ENCODE measurements around the gene TMEM9. TPM values are rescaled to one million over a fixed set of nuclear protein-coding genes. Genes with fewer than 3 reads are reported as not detected.

Gene TMEM9
- total RNA-seq, 1 experiment from 2014 or later = 50.2 TPM

DNA sequence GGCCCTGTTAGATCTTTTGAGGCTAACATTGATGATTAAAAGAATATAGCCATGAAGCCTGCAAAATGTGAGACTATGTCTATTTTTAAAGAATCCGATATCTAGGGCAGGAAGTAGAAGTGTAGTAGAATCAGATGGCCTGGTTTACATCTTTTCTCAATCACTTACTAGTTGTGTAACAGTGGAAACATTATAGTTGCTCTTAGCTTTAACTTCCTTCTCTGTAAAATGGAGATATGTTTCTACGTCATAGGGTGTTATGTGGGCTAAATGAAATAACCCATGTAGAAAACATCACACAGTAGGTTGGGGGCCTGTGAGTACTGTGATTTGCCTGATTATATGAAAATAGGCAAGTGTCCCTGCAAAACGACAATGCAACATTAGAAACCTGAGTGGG, 31.9 kb upstream of the TMEM9 start:
- no TSS peak for BruUV-seq (replicated peaks)
- H3K4me3 ChIP-seq (ENCODE audit: low read depth in 2 of 2, low read length in 2 of 2) = no peak overlapping the region

DNA sequence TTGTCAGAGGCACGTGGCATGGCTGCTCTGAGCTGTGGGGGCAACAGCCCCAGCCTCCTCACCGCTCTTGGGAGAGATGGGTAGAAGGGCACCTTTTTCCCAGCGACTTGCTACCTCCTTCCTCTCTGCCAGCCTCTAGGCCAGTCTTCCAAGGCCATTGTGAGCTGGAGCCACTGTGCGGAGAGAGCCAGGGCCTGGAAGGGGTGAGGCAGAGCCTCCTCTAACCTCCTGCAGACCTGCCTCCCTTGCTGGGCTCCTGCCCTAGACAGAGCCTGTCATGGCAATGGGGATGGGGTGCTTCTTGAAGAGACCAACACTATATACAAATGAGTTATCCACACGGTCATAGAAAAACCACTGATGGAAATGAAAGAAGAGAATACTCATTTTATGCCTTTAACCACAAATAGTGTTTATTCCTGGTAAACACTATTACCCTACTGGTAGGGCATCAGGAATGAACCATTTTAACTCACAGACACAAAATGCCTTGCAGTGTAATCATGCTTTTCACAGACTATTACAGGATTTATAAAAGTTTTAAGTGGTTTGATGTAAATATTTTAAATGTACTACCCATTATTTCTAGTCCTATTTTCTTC, 31.4 kb upstream of the TMEM9 start:
- no TSS peak for BruUV-seq (replicated peaks)
- intact Hi-C loops (cut with micrococcal nuclease; ENCODE audit: unreplicated experiment) (no loop called here), in situ Hi-C loops (cut with HindIII; ENCODE audit: low pct_unique_long_range_greater_than_20kb, low sequenced_read_pairs) (no loop called here)
- Histone ChIP-seq H3K27me3 (ENCODE audit: control insufficient read depth, insufficient read depth, low read length) (peaks cover 14% of the 10 kb centered on the region), H3K9me3 (ENCODE audit: control insufficient read depth, insufficient read depth, low read depth, low read length) (no peaks in the 10 kb centered on the region), H3K4me3 (ENCODE audit: low read depth in 2 of 2, low read length in 2 of 2) (no peak overlapping the region), H3K36me3 (ENCODE audit: control insufficient read depth, insufficient read depth, low read length) (no peaks in the 10 kb centered on the region), H3K27ac (ENCODE audit: low read length) (no peak overlapping the region), H3K4me1 (ENCODE audit: control insufficient read depth, insufficient read depth, low read length) (no peaks in the 10 kb centered on the region)
- TF ChIP-seq, protein P1, sequence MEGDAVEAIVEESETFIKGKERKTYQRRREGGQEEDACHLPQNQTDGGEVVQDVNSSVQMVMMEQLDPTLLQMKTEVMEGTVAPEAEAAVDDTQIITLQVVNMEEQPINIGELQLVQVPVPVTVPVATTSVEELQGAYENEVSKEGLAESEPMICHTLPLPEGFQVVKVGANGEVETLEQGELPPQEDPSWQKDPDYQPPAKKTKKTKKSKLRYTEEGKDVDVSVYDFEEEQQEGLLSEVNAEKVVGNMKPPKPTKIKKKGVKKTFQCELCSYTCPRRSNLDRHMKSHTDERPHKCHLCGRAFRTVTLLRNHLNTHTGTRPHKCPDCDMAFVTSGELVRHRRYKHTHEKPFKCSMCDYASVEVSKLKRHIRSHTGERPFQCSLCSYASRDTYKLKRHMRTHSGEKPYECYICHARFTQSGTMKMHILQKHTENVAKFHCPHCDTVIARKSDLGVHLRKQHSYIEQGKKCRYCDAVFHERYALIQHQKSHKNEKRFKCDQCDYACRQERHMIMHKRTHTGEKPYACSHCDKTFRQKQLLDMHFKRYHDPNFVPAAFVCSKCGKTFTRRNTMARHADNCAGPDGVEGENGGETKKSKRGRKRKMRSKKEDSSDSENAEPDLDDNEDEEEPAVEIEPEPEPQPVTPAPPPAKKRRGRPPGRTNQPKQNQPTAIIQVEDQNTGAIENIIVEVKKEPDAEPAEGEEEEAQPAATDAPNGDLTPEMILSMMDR (IDR thresholded peaks at IDR 0.05) = no peak
- ChIA-PET POLR2A (no interaction called here), CTCF (interaction anchor here (1.0 kb wide), 1 partner anchor 10 kb away, joined by 4 read pairs; no protein-coding TSS in a partner anchor)
- no peak for DNase-seq (ENCODE audit: low read depth, low spot score)
- no peak for ATAC-seq

More for the DNA sequence above, 31.9 kb upstream of the TMEM9 start:
- H3K36me3 ChIP-seq (ENCODE audit: control insufficient read depth, insufficient read depth, low read length) = no peaks in the 10 kb centered on the region
- in situ Hi-C loops (cut with HindIII; ENCODE audit: low pct_unique_long_range_greater_than_20kb, low sequenced_read_pairs) (no loop called here), intact Hi-C loops (cut with micrococcal nuclease; ENCODE audit: unreplicated experiment) (no loop called here)
- H3K27ac ChIP-seq (ENCODE audit: low read length) = no peak overlapping the region
- no peaks in the 10 kb centered on the region for H3K4me1 ChIP-seq (ENCODE audit: control insufficient read depth, insufficient read depth, low read length)
- ATAC-seq (no peak), DNase-seq (ENCODE audit: low read depth, low spot score) (no peak)
- ChIA-PET CTCF (interaction anchor here (1.0 kb wide), 1 partner anchor 10 kb away, joined by 4 read pairs; no protein-coding TSS in a partner anchor), POLR2A (no interaction called here)
- no peaks in the 10 kb centered on the region for H3K9me3 ChIP-seq (ENCODE audit: control insufficient read depth, insufficient read depth, low read depth, low read length)
- peaks cover 12% of the 10 kb centered on the region for H3K27me3 ChIP-seq (ENCODE audit: control insufficient read depth, insufficient read depth, low read length)
- TF ChIP-seq TCF7L2 (IDR thresholded peaks at IDR 0.05; ENCODE audit: low read depth, low read length) (no peak), SIN3A (IDR thresholded peaks at IDR 0.05; ENCODE audit: borderline replicate concordance, insufficient read depth, low read depth, low read length) (no peak), POLR2AphosphoS5 (IDR thresholded peaks at IDR 0.05; ENCODE audit: low read depth, low read length) (no peak)
- TF ChIP-seq, protein P2, sequence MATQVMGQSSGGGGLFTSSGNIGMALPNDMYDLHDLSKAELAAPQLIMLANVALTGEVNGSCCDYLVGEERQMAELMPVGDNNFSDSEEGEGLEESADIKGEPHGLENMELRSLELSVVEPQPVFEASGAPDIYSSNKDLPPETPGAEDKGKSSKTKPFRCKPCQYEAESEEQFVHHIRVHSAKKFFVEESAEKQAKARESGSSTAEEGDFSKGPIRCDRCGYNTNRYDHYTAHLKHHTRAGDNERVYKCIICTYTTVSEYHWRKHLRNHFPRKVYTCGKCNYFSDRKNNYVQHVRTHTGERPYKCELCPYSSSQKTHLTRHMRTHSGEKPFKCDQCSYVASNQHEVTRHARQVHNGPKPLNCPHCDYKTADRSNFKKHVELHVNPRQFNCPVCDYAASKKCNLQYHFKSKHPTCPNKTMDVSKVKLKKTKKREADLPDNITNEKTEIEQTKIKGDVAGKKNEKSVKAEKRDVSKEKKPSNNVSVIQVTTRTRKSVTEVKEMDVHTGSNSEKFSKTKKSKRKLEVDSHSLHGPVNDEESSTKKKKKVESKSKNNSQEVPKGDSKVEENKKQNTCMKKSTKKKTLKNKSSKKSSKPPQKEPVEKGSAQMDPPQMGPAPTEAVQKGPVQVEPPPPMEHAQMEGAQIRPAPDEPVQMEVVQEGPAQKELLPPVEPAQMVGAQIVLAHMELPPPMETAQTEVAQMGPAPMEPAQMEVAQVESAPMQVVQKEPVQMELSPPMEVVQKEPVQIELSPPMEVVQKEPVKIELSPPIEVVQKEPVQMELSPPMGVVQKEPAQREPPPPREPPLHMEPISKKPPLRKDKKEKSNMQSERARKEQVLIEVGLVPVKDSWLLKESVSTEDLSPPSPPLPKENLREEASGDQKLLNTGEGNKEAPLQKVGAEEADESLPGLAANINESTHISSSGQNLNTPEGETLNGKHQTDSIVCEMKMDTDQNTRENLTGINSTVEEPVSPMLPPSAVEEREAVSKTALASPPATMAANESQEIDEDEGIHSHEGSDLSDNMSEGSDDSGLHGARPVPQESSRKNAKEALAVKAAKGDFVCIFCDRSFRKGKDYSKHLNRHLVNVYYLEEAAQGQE (IDR thresholded peaks at IDR 0.05; ENCODE audit: insufficient read depth in 1 of 2, low read depth in 2 of 2, low read length in 1 of 2) = no peak
- TF ChIP-seq, protein P1 (IDR thresholded peaks at IDR 0.05) = no peak
